ENCODE measurements around the gene RTN4R.
"Not testable (repeated sequence)": the region's sequence is repeated elsewhere in the genome, so short reads cannot be mapped to it uniquely, and the experiment has no call there.

RTN4R gene

GRCh38 chr22:20276468-20276867 is 8.3 kb upstream of the RTN4R start:
- DNase-seq (ENCODE audit: low read depth), result no peak
- H3K4me3 ChIP-seq (ENCODE audit: low read length), result no peak overlapping the region
- TF ChIP-seq CTCF (conservative IDR thresholded peaks at IDR 0.05; ENCODE audit: low read depth, low read length), result no peak

- no peak for TF ChIP-seq CTCF (conservative IDR thresholded peaks at IDR 0.05; ENCODE audit: low read depth, low read length)
- no peak overlapping the region for H3K4me3 ChIP-seq (ENCODE audit: low read length)
- DNase-seq (ENCODE audit: low read depth), result no peak
Measured at GRCh38 chr22:20275836-20276235, 7.7 kb upstream of the RTN4R start.

GRCh38 chr22:20275325-20275724 is 7.2 kb upstream of the RTN4R start:
- not testable (repeated sequence) for H3K4me3 ChIP-seq (ENCODE audit: low read length); DNase-seq (ENCODE audit: low read depth)

DNA sequence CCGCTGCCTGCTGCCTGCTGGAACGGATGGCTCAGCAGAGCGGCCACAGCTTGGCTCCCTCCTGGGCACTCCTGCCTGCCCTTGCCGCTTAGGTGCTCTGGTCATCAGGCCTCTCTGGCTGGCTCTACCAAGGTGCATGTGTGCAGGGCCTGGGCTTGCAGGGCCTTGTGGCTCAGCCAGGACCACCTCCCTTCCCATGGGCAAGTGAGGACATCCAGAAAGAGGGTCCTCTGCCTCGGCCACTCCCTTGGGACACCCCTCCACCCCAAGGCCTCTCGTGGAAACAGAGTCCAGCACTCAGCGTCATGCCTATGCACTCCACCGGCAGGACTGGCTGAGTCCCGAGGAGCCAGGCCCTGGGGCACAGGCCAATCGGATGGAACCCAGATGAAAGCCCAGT is 6.3 kb upstream of the RTN4R start:
- H3K4me3 ChIP-seq (ENCODE audit: low read length); DNase-seq (ENCODE audit: low read depth): not testable (repeated sequence)

DNA sequence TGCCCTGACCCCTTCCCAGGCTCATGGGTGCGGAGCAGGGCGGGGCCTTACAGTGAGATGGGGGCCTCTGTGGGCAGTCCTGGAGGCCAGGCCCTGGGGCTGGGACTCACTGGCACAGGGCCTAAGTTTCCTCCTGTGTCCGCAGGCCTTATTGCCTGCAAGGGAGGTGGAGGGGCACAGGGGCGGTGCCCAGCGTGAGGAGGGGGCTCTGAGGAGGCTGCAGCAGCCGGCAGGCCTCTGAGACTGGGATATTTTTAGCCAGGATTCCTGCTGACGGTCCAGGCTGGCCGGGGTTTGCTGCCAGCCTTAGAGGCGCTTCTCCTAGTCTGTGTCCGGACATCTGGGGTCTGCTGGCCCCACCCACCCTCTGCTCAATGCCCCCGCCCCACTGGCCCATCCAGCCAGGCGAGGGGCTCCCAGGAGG is 5.7 kb upstream of the RTN4R start:
- DNase-seq (ENCODE audit: low read depth), result no peak
- TF ChIP-seq CTCF (conservative IDR thresholded peaks at IDR 0.05; ENCODE audit: low read depth, low read length), result no peak
- no peak overlapping the region for H3K4me3 ChIP-seq (ENCODE audit: low read length)

DNA sequence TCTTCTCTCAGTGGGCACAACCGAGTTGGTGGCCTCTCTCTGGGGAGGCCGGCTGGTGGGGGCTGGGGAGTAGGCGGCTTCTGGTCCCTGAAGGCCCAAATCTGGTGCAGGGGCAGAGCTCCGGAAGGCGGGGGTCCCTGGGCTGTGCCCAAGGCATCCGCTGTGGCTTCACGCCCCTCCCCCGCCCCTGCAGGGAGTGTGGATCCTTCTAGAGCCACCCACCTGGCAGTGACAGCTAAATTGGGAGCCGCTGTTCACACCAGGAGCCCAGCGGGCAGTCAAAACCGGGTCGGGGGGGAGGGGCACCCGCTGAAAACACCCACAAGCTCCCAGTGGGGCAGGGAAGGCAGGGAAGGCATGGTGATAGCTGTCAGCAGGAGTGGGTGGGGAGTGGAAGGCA is 4.6 kb upstream of the RTN4R start:
- no peak overlapping the region for H3K4me3 ChIP-seq (ENCODE audit: low read length)
- no peak for DNase-seq (ENCODE audit: low read depth)
- TF ChIP-seq CTCF (conservative IDR thresholded peaks at IDR 0.05; ENCODE audit: low read depth, low read length), result no peak

GRCh38 chr22:20272174-20272573 is 4.1 kb upstream of the RTN4R start:
- no peak for DNase-seq (ENCODE audit: low read depth)
- TF ChIP-seq CTCF (conservative IDR thresholded peaks at IDR 0.05; ENCODE audit: low read depth, low read length), result no peak
- no peak overlapping the region for H3K4me3 ChIP-seq (ENCODE audit: low read length)

DNA sequence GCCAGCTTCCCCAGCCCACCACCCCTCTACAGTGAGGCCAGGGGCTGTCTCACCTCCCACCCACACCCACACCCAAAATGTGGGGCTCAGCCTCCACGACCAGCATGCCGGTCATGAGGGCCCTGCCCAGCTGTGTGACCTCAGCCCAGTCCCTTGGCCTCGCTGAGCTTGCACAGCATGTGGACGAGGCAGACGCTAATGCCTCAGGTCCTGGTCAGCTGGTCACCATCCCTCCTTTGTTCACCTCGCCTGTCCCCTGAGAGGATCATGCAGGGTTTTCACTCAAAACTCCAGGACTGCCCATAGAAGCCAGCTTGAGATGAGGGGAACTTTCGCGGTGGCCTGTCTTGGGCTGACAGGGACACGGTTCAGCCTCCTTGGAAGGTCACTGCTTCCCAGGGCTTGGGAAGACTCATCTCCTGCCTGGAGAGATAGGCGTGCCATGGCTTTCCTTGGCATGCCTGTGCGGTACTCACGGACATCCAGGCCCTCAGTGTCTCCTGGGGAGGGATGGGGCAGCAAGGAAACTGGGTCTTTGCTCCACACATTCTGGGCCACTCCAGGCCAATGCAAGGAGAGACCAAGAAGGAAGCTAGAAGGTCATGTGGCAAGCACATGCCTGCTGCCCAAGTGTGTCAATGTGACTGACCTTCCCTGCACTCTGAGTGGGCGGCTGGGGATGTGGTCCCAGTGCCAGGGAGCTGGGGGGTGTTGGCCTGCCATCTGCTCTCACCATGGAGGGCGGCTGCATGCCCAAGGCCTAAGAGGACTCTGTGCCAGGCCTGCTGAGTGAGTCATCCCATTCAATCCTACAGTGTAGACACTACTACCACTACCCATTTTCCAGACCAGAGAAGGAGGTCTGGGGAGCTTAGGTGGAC is 3.2 kb upstream of the RTN4R start:
- TF ChIP-seq CTCF (conservative IDR thresholded peaks at IDR 0.05; ENCODE audit: low read depth, low read length), result no peak
- H3K4me3 ChIP-seq (ENCODE audit: low read length), result no peak overlapping the region
- DNase-seq (ENCODE audit: low read depth), result no peak

DNA sequence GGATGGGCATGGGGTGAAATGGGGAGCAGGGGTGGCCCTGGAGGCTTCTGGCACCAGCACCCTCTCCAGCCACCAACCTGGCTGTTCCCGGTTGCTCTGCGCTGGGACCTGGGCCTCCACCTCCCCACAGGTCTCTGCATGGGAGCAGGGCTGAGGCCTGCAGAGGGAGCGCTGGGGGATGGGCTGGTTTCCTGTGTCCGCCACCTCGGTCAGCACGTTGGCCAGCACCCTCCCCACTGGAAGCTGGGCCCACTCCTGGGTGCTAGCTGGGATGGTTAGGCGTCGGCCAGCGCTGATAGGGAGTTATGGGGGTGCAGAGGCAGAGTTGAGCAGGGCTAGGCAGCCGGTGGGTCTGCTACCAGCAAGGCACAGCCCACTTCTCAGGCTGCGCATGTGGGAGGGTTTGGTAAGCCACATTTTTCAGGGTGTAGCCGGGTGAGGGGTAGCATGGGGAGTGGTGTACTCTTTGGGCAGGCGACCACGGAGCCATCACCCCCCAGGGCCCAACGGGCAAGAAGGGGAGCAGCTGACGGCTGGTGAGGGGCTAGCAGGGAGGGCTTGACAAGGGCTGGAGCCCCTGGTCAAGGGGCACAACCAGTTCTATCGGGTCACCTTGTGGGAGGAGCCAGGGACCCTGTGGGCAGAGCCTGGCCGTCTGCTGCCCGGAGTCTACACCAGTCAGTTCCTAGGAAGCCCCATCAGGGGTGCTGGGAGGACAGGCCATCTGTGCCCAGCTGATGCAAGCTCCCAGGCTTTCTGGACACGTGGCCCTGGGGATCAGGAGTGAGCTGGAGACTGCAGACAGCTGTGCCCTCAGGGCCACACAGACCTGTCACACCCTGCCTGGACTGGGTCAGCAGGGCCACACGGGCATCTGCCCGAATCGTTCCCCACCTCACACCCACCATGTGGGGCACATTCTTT is 2.3 kb upstream of the RTN4R start:
- H3K4me3 ChIP-seq (ENCODE audit: low read length); DNase-seq (ENCODE audit: low read depth): not testable (repeated sequence)

DNA sequence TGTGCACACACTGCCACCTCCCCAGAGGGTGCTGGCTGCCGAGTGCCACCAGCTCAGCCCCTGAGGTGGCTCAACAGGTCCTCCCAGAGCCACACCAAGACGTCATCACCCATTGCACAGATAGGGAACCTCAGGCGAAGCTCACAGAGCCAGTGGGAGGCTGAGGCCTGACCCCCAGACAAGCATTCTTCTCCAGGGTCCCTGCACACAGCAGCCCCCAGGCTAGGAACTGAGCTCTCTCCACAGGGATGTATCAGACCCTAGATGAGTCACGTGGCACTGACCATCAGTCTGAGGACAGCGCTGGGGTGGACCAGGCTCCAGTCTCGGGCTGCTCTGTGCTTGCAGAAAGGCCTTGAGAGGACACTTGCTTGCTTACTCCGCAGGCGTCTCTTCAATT is 1.6 kb upstream of the RTN4R start:
- not testable (repeated sequence) for H3K4me3 ChIP-seq (ENCODE audit: low read length); DNase-seq (ENCODE audit: low read depth)

DNA sequence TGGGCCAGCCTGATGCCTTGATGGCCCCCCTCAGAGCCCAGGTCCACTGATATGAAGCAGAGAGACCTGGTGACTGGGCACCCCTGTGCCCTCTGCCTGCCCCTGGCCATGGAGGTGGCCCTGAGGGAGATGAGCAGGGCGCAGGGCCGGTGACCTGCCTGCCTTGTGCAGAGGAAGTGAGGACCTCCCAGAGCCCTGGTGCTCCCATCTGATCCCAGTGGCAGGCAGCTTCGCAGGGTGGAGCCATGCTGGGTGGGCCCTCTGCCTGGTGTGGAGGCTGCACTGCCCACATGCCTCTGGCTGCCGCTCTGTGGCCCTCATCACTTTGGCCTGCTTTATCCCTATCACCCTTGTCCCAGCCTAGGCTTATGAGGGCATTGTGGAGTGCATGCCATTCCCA is 1.1 kb upstream of the RTN4R start:
- not testable (repeated sequence) for DNase-seq (ENCODE audit: low read depth); H3K4me3 ChIP-seq (ENCODE audit: low read length)
